Measurements from ENCODE around the gene FAM234A.

GRCh38 chr16:272633-273546 lies 38.3 kb downstream of the FAM234A start:
- TF ChIP-seq CTCF (IDR thresholded peaks at IDR 0.05; ENCODE audit: low read length) (no peak), EZH2 (IDR thresholded peaks at IDR 0.05; ENCODE audit: borderline replicate concordance, low read length) (no peak)

All from OCI-LY1 (cell line).